ENCODE measurements around the gene GPR82. TPM values are rescaled to one million over a fixed set of nuclear protein-coding genes. Genes with fewer than 3 reads are reported as not detected.
A peak's percentile ranks its signal among the peaks of the same experiment; 100 is the strongest.

GPR82 gene
- total RNA-seq, 2 experiments from 2014 or later, result 0.37 to 0.53 TPM

- no peak overlapping the region for H3K27ac Mint-ChIP-seq
- CTCF ChIA-PET, result interaction anchor here (0.7 to 3.5 kb wide), 3 partner anchors 198 to 578 kb away, joined by 3 to 15 read pairs (median 4); no protein-coding TSS in a partner anchor
Observed at GRCh38 chrX:41758401-41758800, 34.4 kb downstream of the GPR82 start.

GRCh38 chrX:41759817-41760216 lies 35.8 kb downstream of the GPR82 start:
- ATAC-seq, result no peak
- DNase-seq, result peak; percentile 23
- H3K36me3 Mint-ChIP-seq (ENCODE audit: low read depth), result no peaks in the 10 kb centered on the region
- ChIA-PET CTCF (interaction anchor here (0.7 to 3.5 kb wide), 13 partner anchors 9 to 746 kb away, joined by 3 to 15 read pairs (median 4); no protein-coding TSS in a partner anchor), POLR2A (interaction anchor here (0.9 kb wide), 1 partner anchor 199 kb away, joined by 3 read pairs; no protein-coding TSS in a partner anchor)
- H3K9me3 Mint-ChIP-seq (ENCODE audit: insufficient read depth), result no peaks in the 10 kb centered on the region
- no peaks in the 10 kb centered on the region for H3K27me3 Mint-ChIP-seq (ENCODE audit: low read depth)
- H3K4me1 Mint-ChIP-seq (ENCODE audit: low read depth), result peaks cover 6% of the 10 kb centered on the region
- H3K4me3 Mint-ChIP-seq, result no peak overlapping the region
- H3K27ac Mint-ChIP-seq, result no peak overlapping the region

More at GRCh38 chrX:41758401-41758800, 34.4 kb downstream of the GPR82 start:
- Mint-ChIP-seq H3K27me3 (ENCODE audit: low read depth) (no peaks in the 10 kb centered on the region), H3K4me1 (ENCODE audit: low read depth) (peaks cover 6% of the 10 kb centered on the region), H3K9me3 (ENCODE audit: insufficient read depth) (no peaks in the 10 kb centered on the region), H3K4me3 (no peak overlapping the region), H3K36me3 (ENCODE audit: low read depth) (peaks cover 4% of the 10 kb centered on the region)
- POLR2A ChIA-PET, result no interaction called here
- DNase-seq (no peak), ATAC-seq (no peak)

- no peak for ATAC-seq
- no peak overlapping the region for H3K4me3 Mint-ChIP-seq
- H3K9me3 Mint-ChIP-seq (ENCODE audit: insufficient read depth), result no peaks in the 10 kb centered on the region
- DNase-seq, result no peak
- no peaks in the 10 kb centered on the region for H3K36me3 Mint-ChIP-seq (ENCODE audit: low read depth)
- ChIA-PET CTCF (interaction anchor here (3.5 kb wide), 1 partner anchor 203 kb away, joined by 15 read pairs; no protein-coding TSS in a partner anchor), POLR2A (no interaction called here)
- H3K27ac Mint-ChIP-seq, result no peak overlapping the region
- no peaks in the 10 kb centered on the region for H3K27me3 Mint-ChIP-seq (ENCODE audit: low read depth)
- peaks cover 6% of the 10 kb centered on the region for H3K4me1 Mint-ChIP-seq (ENCODE audit: low read depth)
Observed at GRCh38 chrX:41761169-41761568, 37.2 kb downstream of the GPR82 start.

GRCh38 chrX:41761702-41762101 lies 37.7 kb downstream of the GPR82 start:
- POLR2A ChIA-PET, result no interaction called here

GRCh38 chrX:41779030-41779564 lies 55.1 kb downstream of the GPR82 start:
- Mint-ChIP-seq H3K36me3 (ENCODE audit: low read depth) (peaks cover 14% of the 10 kb centered on the region), H3K27ac (no peak overlapping the region), H3K9me3 (ENCODE audit: insufficient read depth) (no peaks in the 10 kb centered on the region), H3K4me1 (ENCODE audit: low read depth) (peaks cover 11% of the 10 kb centered on the region), H3K27me3 (ENCODE audit: low read depth) (no peaks in the 10 kb centered on the region), H3K4me3 (no peak overlapping the region)
- ChIA-PET POLR2A (no interaction called here), CTCF (no interaction called here)
- no peak for DNase-seq
- ATAC-seq, result no peak

More at GRCh38 chrX:41761702-41762101, 37.7 kb downstream of the GPR82 start:
- no peak overlapping the region for H3K27ac Mint-ChIP-seq
- no peak for ATAC-seq
- H3K36me3 Mint-ChIP-seq (ENCODE audit: low read depth), result no peaks in the 10 kb centered on the region
- CTCF ChIA-PET, result interaction anchor here (3.5 kb wide), 1 partner anchor 203 kb away, joined by 15 read pairs; no protein-coding TSS in a partner anchor
- DNase-seq, result no peak
- no peaks in the 10 kb centered on the region for H3K9me3 Mint-ChIP-seq (ENCODE audit: insufficient read depth)
- H3K4me1 Mint-ChIP-seq (ENCODE audit: low read depth), result peaks cover 6% of the 10 kb centered on the region
- H3K27me3 Mint-ChIP-seq (ENCODE audit: low read depth), result no peaks in the 10 kb centered on the region
- H3K4me3 Mint-ChIP-seq, result no peak overlapping the region

Other genes starting within 250 kb of the GPR82 start
- gene GPR34, start 35.2 kb upstream of the GPR82 start, total RNA-seq, result 1 to 10 TPM; 1.1 to 1.3 TPM
- gene CASK, start 199.4 kb downstream of the GPR82 start, total RNA-seq, result 10 to 100 TPM; 43.9 to 45.4 TPM

All from activated CD8-positive, alpha-beta T cell treated with anti-CD3 and anti-CD28 coated beads, Interleukin-2, amount 10 ng/mL, durations not matched to agents 7 days and 5 days (primary cell).